SIG-M5 (cell line): ENCODE results near the gene ONECUT3.

ENCODE experiments used
- DNase-seq: peaks from one replicate; lab custom pipeline; 2025; lab: John Stamatoyannopoulos, UW

The ONECUT3 gene

DNA sequence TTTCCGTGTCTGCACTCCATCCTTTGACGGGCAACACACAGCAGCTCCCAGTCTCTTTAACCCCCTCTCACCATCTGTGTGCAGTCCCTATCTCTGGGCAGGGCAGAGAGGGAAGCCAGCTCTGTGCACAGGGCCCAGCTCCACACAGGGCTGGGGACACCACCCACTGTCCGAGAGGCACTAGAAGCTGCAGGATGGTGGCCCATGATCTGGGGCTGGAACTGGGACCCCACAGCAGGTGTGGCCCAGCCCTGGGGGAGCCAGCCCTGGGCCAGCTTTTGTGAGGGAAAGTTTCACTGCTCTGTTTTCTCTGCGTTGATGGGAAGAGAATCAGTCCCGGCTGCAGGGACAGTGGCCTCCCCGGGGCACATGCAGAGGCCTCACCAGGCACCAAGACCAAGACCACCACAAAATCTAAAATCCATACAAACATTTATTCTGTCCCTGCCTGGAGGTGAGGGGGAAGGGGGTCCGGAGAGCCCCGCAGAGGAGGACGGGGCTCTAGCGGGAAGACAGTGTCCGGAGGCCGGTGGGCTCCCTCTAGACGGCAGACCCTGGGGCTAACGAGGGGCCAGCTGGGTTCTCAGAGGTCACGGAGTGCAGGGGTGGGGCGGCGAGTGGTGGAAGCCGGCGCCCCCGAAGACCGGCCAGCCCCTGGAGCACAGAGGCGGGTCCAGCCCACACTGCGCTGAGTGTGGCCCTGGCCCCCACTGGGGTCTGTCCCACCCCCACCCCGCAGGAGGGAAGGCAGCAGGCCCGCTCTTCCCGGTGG, 61.7 kb downstream of the ONECUT3 start:
- no peak for DNase-seq

DNA sequence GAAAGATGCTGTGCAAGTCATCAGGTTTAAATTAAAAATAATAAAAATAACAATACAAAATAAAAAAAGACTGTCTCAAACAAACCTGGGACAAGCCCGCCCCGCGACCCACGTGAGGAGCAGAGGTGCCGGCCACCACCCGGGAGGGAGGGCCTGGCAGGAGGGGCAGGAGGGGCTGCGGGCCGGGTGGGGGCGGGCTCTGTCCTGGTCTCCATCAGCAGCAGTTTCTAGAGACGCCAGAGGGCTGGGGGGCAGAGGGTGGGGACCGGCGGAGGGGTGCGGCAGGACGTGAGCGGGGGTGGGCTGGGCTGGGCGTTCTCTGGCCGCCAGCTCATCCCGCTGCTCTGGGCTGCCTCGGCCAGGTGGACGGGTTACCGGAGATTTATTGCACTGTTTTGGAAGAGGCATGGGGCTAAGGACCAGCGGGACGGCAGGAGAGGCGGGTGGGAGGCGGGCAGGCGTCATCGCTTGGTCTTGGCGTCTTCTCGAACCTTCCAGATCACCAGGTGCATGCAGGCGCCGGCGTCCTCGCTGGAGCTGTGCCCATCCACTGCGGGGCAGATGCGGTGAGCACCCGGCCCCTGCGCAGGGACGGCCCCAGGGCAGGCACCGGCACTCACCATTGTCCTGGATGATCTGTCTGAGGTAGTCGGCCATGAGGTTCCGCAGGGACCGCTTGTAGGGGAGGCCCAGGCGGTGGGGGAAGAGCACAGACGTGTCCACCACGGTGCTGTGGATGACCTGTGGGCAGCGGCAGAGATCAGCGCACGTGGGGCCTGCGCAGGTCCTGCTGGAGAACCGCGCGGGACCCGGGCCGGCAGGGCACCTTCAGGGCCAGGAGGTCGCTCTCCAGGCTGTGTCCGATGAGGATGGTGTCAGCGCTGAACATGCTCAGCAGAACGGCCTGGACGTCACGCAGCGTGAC, 62.6 kb downstream of the ONECUT3 start:
- DNase-seq: no peak

DNA sequence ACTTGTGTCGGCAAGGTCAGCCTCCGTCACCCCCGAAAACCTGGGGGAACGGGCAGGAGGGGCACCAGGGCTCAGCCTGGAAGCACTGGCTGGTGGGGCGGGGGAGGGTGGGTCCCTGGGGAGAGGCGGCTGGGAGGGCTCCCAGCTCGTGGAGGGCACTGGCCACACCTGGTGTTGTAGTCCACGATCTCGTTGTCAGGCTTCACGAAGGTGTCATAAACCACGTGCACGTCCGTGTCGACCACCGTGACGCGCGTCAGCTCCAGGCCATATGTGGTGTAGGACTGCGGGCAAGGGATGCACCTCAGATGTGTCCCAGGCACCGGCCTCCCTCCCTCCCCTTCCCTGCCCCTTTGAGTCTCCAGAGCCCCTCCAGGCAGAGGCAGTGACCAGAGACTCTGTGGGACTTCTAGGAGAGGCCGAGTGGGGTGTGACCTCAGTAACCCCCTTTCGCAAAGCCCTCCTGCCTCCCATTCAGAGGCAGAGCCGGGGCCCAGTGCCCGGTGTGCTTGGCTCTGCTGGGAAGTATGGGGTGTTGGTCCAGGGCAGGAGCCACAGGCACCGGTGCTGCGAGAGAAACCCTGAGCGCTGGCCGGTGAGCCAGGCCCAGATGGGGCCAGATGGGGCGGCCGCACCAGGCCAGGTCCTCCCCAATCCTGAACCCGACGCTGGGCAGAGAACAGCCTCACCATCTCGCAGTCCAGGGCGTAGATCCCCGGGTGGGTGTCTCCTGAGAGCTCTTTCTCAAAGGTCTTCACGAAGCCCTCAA, 63.4 kb downstream of the ONECUT3 start:
- DNase-seq: no peak

DNA sequence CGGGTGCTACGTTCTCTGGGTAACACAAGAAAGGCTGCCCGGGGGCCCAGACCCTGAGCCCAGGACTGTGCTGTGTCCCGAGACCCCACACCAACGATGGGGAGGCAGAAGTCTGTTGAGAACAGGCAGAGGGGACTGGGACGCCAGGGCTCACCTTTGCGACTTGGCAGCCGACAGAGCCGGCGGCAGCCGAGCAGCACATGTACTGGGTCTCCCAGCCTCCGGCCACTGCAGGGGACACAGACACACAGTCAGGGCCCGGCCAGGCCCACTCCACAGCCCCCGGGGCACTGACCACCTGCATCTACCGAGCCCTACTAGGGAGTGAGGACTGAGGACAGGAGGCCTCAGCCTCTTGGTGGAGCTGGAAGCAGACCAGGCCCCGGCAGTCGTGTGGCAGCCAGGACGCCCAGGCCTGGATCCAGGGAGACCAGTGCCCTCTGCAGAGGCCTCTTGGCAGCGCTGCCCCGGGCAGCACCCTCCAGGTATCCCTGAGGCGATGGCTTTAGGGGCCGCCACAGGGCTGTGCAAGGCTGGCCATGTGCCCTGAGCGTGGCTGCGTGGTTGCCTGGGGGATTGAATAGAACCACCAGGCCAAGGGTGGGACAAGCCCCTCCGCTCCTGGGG, 64.4 kb downstream of the ONECUT3 start:
- DNase-seq: no peak

DNA sequence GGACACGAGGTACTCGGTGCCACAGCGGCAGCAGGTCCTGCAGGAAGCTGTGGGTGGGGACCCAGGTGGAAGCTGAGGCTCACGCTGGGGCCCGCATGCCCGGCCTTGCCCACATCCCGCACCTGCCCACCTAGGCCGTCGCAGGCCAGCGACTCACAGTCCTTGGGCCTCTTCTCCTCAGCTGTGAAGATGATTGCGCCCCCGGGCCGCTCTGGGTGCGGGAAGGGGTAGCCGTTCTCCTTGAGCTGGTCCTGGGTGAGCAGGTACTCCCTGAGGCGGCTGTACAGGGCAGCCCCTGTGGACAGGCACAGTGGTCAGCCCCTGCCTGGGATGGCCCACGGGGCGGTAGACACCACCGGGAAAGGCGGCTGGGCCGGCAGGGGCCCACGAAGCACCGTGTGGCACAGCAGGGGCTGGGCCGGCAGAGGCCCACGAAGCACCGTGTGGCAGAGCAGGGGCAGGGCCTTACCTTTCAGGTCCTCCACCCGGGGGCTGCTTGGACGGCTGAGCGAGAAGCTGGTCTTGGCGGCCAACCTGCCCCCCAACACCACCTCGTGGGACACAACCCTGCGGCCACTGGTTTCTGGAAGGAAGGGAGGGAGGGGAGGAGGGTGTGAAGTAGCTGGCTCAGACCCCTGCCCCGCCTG, 65.4 kb downstream of the ONECUT3 start:
- no peak for DNase-seq

DNA sequence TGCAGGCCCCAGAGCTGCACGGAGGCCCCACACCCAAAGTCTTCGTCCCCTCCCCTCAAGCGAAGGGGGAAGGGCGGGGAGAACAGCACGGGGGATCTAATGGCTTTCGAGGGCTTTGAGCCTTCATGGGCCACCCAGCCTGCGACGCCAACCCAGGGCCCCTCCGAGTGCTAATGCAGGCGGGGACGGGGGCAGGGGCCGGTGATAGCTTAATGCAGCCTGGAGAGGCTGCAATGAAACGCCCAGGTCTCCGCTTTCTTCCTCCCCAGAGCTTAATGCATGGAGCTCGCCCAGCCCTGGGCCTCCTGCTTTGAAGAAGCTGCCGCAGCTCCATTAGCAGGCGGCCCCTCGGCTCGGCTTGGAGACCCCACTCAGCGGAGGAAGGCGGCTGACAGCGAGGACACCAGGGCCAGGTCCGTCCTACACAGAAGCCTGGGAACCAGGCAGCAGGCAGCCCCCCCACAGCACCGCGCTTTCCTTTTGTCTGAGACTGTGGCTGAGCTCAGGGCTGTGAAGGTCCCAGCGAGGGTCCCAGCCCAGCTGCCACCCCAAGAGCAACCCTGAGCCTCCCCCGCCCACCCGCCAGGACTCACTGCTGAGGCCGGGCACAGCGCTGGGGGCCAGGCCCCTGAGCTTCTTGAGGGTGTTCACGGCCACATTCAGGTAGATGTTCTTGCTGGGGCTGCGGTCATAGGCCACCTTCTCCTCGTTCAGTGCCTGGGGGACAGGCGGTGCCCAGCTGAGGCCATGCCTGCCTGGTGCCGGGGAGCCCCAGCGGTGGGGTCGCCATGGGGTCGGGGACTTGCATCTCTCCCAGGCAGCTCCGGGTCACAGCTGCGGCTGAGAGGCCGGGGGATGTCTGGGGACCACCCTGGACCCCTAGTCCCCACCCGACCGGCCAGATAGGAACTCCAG, 66.3 kb downstream of the ONECUT3 start:
- no peak for DNase-seq

DNA sequence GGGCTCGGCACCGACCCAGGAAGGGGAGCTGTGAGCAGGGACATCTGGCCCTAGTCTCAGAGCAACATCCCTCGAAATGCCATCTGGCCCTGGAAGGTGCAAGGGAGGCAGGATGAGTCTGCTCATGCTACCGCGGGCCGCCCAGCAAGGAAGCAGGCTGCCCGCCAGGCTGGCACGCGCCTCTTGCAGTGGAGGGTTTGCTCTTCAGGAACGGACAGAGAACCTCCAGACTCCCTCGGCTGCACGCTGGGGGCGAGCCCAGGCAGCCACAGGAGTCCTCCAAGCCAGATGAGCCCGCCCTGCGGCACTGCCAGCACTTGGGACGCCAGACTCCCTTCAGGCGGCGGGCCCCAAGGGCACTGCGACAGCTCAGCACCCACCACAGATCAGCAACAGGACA, 68.9 kb downstream of the ONECUT3 start:
- no peak for DNase-seq

DNA sequence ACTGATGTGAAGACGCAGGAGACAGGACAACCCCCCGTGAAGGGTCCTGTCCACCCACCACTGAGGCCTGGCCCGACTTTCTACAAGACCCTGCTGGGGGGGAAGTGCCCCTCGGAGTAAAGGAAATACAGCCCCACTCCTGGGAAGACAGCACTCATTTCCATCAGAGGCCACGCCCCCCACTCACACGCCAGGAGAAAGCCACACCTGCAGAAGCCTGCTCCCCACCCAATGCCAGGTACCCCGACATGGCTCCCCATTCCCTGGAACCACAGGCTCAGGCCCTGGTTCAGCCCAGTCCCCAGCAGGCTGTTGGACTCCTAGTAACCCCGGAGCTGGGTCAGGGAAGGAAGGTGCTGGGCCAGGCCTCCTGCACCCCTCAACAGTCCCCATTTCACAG, 69.7 kb downstream of the ONECUT3 start:
- no peak for DNase-seq

DNA sequence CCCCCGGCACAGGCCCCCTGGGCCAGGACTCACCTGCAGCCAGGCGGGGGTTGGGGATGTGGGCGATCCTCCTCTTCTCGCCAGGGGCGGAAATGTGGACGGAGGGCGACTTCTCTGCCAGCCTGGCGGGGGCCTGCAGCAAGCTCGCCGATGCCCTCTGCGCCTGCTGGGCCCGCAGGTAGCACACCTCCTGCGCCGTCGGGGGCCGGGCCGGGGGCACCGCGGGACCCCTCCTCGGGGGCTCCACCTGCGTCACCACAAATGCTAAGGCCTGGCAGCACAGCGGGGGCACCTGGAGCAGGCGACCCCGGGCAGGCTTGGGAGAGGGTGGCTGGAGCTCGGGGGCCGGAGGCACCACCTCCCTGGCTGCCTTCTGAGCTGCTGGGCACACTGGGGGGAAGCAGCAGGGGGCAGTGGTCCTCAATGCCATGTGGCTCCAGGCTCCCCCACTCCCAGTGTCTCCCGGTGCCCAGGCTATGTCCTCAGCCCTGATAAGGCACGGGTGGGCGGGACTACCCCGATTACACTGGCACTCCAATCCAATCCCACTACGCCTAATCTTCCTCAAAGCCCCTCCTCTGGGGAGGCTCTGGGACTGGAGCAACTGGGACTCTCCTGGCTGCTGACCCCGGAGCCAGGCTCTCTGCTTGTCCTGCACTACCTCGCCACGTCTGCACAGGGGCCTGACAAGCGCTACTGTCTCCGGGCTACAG, 70.4 kb downstream of the ONECUT3 start:
- DNase-seq: no peak

DNA sequence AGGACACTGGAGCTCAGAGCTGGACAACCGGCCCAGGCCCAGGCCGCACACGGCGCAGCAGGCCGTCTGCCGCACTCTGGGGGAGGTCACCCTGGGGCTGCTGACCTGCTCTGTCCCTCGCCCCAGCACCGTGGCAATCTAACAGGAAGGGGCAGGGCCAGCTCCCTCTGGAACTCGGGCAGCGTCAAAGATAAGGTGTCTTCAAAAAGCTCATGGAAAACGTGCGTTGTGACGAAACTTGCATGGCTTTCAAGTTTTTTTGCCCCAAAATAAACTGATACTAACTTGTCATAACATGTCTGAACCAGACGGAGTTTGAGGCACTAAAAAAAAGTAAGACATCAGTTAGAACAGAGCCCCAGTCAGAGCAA, 70.9 kb downstream of the ONECUT3 start:
- DNase-seq: no peak

DNA sequence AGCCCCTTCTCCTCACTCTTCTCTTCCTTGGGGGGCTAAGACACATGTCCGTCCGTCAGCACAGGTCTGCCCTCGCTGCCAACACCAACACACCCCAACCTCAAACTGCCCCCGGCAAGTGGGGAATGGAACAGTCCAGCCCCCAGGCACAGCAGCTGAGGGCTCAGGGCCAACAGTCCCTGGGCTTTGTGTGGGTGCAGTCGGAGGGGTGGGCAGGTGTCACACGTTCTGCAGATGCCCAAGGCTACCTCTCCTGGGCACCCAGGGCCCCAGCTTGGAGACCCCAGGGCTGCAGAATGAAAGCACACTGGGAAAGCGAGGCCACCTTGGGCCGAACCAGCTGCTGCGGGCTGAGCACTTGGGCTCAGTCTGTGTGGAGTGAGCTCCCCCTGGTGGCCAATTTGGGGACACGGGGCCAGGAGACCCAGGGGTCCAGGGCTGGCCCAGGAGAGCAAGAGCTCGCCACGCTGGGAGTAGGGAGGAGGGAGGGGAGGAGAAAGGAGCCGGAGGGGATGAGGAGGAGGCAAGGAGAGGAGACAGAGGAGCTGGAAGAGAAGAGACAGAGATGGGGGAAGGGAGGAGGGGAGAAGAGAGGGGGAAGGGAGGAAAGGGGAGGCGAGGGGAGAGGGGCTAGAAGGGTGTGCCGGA, 72.7 kb downstream of the ONECUT3 start:
- DNase-seq: no peak

DNA sequence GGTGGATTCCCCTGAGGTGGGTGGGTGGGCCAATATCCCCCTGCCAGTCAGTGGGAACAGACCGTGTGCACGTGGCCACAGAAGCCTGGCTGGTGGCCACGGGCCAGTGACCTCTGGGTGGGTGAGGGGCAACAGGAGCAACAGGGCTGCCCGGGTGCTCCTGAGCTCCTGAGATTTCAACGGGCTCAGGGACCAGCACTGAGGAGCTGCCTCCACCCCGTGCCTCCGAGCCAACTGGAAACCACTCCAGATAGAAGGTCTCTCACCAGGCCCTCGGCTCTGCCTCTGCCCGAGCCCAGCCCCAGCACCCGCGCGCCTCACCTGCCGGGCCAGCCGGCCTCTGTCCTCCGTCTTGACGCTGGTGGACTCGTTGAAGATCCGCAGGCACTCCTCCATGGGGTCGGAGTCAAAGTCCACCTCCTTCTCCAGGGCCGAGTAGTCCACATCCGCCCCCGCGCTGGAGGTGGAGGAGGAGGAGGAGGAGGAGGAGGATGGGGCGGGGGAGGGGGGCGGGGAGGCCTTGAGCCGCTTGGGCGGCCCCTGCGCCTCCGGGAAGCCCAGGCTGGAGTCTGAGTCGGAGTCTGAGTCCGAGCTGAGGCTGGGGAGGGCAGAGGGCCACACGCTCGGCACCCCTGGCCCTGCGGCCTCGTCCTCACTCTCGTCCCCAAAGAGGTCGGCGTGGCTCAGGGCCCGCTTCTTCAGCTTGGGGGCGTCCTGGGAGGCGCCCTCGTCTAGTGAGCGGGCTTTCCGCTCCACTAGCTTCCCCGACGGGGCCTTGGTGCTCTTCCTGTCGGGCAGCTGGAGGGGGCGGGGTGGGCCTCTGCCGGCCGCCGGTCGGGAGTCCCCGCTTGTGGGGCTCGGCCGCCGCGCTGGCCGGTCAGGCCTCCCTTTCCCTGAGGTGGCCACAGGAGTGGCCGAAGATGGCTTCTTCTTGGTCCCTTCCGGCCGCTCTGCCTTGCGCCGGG, 73.5 kb downstream of the ONECUT3 start:
- no peak for DNase-seq

DNA sequence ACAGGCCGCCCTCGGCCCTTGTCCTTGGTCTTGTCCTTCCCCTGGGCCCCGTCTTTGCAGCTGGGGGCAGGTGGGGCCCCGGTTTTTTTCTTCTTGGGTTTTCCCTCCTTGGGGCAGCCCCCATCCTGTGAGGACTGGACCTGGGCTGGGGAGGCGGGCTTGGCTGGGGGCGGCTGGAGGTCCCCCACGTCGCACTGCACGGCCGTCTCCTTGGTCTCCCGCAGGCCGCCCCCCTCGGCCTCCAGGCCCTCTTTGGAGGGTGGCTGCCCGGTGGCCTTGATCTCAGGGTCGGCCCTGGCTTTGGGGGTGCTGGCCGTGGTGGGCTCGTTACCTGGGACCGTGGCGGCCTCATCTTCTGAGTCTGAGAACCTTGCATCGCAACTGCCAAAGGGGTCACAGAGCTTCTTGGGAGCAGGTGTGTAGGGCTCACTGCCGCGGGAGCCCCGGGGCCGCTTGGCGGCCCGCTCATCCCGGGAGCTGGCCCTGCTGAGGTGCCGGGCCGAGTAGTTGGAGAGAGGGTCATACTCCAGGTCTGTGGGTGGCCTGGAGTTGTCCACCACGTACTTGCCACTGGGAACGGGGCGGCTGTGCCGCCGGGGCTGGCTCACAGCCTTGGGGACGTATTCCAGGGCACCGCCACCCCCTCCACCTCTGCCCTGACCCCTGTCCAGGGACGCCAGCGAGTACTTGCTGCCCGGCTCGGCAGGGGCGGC, 74.4 kb downstream of the ONECUT3 start:
- DNase-seq: no peak

DNA sequence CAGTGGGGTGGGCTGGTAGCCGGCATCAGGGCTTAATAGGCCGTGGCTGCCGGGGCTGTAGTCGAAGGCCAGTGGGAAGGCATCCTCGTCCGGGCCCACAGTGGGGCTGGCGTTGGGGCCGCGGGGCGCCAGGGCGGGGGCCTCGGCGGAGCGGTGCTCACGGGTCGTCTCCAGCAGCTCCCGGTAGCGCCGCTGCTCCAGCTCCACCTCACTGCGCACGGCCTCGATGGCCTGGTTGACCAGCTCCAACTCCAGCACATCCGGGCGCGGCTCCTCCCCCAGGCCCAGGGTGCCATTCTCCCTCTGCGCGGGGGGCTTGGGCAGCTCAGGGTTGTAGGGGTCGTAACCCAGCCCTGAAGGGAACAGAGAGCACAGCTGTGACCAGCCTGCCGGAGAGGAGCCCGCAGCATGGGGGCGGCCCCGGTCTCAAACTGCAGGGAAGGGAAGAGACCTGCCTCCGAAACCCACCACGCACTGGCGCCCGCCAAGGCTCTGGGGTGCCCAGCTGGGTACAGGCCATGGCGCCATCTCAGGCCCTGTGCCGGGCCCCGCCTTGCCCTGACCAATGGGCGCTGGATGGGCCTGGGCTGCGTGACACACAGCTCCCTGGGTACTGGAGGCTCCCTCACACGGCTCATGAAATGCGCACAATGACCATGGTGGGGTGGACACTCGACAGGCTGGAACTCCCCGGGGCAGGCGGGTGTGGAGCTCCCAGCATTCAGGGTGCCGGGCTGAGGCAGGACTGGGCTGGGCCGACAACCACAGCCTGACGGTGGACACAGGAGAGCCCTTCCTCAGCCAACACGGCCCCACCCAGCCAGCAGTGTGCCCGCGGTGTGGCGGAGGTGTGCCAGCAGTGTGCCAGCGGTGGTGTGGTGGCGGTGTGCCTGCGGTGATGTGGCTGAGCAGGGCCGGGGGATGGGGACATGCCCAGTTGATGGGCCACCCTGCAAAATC, 75.3 kb downstream of the ONECUT3 start:
- no peak for DNase-seq

DNA sequence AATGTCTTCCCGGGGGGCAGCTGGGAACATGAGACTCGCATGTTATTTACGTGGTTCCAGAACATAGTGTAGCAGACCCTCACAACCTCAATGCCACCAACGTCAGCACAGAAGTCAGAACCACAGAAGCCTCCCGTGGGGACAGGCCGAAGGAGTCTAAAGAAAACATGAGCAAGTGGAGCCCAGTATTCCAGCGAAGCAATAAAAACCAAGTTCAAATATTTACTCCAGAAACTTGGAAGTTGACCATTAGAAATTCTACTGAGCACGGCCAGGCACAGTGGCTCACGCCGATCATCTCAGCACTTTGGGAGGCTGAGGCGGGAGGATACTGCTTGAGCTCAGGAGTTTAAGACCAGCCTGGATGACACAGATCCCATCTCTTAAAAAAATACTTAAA, 76.7 kb downstream of the ONECUT3 start:
- DNase-seq: no peak

DNA sequence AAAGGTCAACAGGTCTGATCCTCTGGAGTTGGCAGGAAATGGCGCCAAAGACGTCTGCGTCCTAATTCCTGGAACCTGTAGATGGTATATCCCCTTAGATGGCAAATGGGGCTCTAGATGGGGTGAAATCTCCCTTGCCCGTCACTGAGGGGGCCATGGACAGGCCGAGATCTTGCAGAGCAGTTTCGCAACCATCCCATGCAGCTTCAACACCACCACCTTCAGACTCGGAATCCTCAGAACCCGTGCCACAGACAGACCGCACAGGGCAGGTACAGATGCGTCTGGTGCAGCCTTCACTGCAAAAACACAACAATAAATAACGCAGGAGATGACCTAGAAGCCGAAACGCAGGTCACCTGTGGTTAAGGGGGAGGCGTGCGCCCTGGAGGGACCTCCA, 77.3 kb downstream of the ONECUT3 start:
- no peak for DNase-seq
